Activated CD8-positive, alpha-beta memory T cell treated with anti-CD3 and anti-CD28 coated beads, Interleukin-2, amount 50 U/mL, for 24 hours (primary cell): ENCODE results near the gene RSPH10B2.
"Not testable (repeated sequence)": the region's sequence is repeated elsewhere in the genome, so short reads cannot be mapped to it uniquely, and the experiment has no call there.

Experiments
- DNase-seq: peaks from one replicate; pipeline ENCODE4 v3.0.0-alpha.2; 2020; ENCODE audit errors: extremely low read depth

Gene RSPH10B2

GRCh38 chr7:6753964-6754363 is at the start of gene RSPH10B2:
Gene RSPH10B2 (plus strand): TSS chr7:6754103. CDS start chr7:6757678, 3,575 bp downstream.
- DNase-seq, result not testable (repeated sequence)

- no peak for DNase-seq
Measured at GRCh38 chr7:6705959-6706665, 47.8 kb upstream of the RSPH10B2 start.

GRCh38 chr7:6706666-6707407 is 47.1 kb upstream of the RSPH10B2 start, which contains the start of gene ZNF12:
Gene ZNF12 (minus strand): TSS chr7:6706947. CDS start chr7:6705173, 1,774 bp downstream.
- DNase-seq, result peak; percentile 88

GRCh38 chr7:6708304-6708703 is 45.6 kb upstream of the RSPH10B2 start:
- no peak for DNase-seq

- no peak for DNase-seq
Measured at GRCh38 chr7:6709808-6710207, 44.1 kb upstream of the RSPH10B2 start.

- no peak for DNase-seq
Measured at GRCh38 chr7:6714360-6714759, 39.5 kb upstream of the RSPH10B2 start.

- not testable (repeated sequence) for DNase-seq
Measured at GRCh38 chr7:6715898-6716297, 38.0 kb upstream of the RSPH10B2 start.

- no peak for DNase-seq
Measured at GRCh38 chr7:6718124-6718523, 35.8 kb upstream of the RSPH10B2 start.

- not testable (repeated sequence) for DNase-seq
Measured at GRCh38 chr7:6724351-6724750, 29.6 kb upstream of the RSPH10B2 start.

- DNase-seq, result no peak
Measured at GRCh38 chr7:6725003-6725402, 28.9 kb upstream of the RSPH10B2 start.

GRCh38 chr7:6726341-6726740 is 27.6 kb upstream of the RSPH10B2 start:
- not testable (repeated sequence) for DNase-seq

GRCh38 chr7:6727663-6728062 is 26.2 kb upstream of the RSPH10B2 start:
- DNase-seq, result no peak

- DNase-seq, result not testable (repeated sequence)
Measured at GRCh38 chr7:6728893-6729491, 24.9 kb upstream of the RSPH10B2 start.

- DNase-seq, result peak; percentile 65
Measured at GRCh38 chr7:6729492-6730342, 24.2 kb upstream of the RSPH10B2 start.

- no peak for DNase-seq
Measured at GRCh38 chr7:6730343-6730633, 23.6 kb upstream of the RSPH10B2 start.

GRCh38 chr7:6738415-6738814 is 15.5 kb upstream of the RSPH10B2 start:
- not testable (repeated sequence) for DNase-seq

- DNase-seq, result not testable (repeated sequence)
Measured at GRCh38 chr7:6744410-6745100, 9.3 kb upstream of the RSPH10B2 start.

GRCh38 chr7:6749335-6749734 is 4.6 kb upstream of the RSPH10B2 start:
- DNase-seq, result not testable (repeated sequence)

- DNase-seq, result not testable (repeated sequence)
Measured at GRCh38 chr7:6750173-6750572, 3.7 kb upstream of the RSPH10B2 start.

GRCh38 chr7:6761186-6761585 is 7.3 kb downstream of the RSPH10B2 start:
- DNase-seq, result not testable (repeated sequence)

GRCh38 chr7:6781581-6781980 is 27.7 kb downstream of the RSPH10B2 start:
- not testable (repeated sequence) for DNase-seq
